ENCODE data around the gene EHD3. TPM values are rescaled to one million over a fixed set of nuclear protein-coding genes. Genes with fewer than 3 reads are reported as not detected.

The EHD3 gene
- total and polyA plus RNA-seq, 2 of the 8 experiments (the other 6 are each of a cell fraction or from before 2014, with no cell fraction given) = 9.3 to 12.0 TPM

DNA sequence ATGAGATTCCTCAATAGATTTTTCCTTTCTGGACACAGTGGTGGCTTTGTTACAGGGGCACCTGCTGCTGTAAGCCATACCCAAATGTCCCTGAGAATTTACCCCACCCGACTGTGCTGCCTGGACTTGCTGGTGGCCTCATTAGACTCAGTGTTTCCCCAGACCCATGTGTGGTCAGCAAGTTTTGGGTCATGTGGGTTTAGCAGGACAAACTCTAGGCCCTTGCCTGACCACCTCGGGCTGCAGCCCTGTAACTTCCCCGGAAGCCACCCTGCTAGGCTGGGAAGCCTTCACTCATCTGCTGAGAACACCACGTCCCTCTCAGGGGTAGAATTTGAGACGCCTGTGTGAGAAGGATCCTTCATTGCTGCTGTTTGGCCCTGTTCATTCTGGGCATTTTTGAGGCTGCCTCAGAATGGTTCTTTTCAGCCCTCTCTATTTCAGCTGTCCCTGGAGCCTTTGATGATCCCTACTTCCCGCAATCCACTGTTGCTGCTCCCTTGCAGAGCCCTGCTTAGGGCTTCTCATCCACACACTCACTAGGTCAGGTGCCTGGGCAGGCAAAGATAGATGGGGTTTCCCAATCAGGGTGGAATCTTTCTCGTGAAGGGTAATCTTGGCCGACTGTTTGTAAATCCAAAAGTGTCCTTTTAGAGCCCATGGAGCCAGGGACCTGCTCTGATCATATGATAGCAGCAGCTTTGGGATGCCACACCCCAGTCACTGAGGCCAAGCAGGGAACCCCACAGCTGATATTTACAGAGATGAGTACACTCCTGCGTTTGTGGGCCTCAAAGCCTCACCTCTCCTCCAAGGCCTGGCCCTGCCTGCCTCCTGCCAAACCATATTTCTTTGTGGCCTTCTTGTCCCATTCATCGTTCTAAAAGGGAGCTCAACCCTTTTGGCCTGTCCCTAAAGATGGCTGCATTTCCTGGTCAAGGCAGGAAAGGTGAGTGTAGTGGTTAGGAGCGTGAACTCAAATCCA is 6.7 kb downstream of the EHD3 start (continued):
- no peak for TF ChIP-seq CTBP2 (IDR thresholded peaks at IDR 0.05; ENCODE audit: borderline replicate concordance, insufficient read depth, insufficient read length, low read length)
- no peak for TF ChIP-seq MAFK (IDR thresholded peaks at IDR 0.05; ENCODE audit: low read depth, low read length)
- no peak for TF ChIP-seq RNF2 (IDR thresholded peaks at IDR 0.05; ENCODE audit: borderline replicate concordance, low read depth, low read length, missing control alignments, poor library complexity, severe bottlenecking)
- no peak for TF ChIP-seq CEBPB (IDR thresholded peaks at IDR 0.05; ENCODE audit: low read depth, low read length)
- no peak for TF ChIP-seq RAD21 (IDR thresholded peaks at IDR 0.05 in 1 of 2, conservative IDR thresholded peaks at IDR 0.05 in 1 of 2; ENCODE audit: low read depth in 2 of 2, low read length in 2 of 2)
- no peak for TF ChIP-seq EGR1 (IDR thresholded peaks at IDR 0.05; ENCODE audit: borderline replicate concordance, low read depth, low read length)
- no peak for TF ChIP-seq RBBP5 (IDR thresholded peaks at IDR 0.05; ENCODE audit: borderline replicate concordance, low read depth, low read length)
- TF ChIP-seq E2F6 (IDR thresholded peaks at IDR 0.05) = no peak
- no peak for TF ChIP-seq GTF2F1 (IDR thresholded peaks at IDR 0.05; ENCODE audit: borderline replicate concordance, low read depth, low read length)
- no peak for TF ChIP-seq MAX (IDR thresholded peaks at IDR 0.05)
- TF ChIP-seq BACH1 (IDR thresholded peaks at IDR 0.05; ENCODE audit: low read length) = no peak

Measured in H1 (cell line).